WTC11 (cell line): ENCODE results near the gene PRKCB. TPM values are rescaled to one million over a fixed set of nuclear protein-coding genes. Genes with fewer than 3 reads are reported as not detected.

Experiments
- ATAC-seq: fragments of 200-7000 bp; cut with Tn5 transposase; 2 replicates; pipeline ENCODE4 v1.10.0; 2021; ENCODE audit warnings: mild to moderate bottlenecking, moderate library complexity
- CTCF ChIA-PET: fragments of 300-600 bp; sonication (Branson Sonifier 250); formaldehyde crosslinking; loops from one replicate; lab custom pipeline; 2021; ENCODE audit warnings: antibody characterized with exemption; lab: Charles Lee
- POLR2A ChIA-PET: fragments of 350-600 bp; sonication (Branson Sonifier 250); formaldehyde crosslinking; loops from one replicate; lab custom pipeline; 2021; ENCODE audit warnings: antibody characterized with exemption; lab: Charles Lee
- DNase-seq: peaks from one replicate; pipeline ENCODE4 v3.0.0; 2021; ENCODE audit warnings: low spot score
- H3K27ac Mint-ChIP-seq: 2 replicates; pipeline ENCODE4 v1.8.0; 2021; ENCODE audit warnings: mixed read lengths
- H3K27me3 Mint-ChIP-seq: 2 replicates; pipeline ENCODE4 v1.8.0; 2021; ENCODE audit warnings: low read depth, mild to moderate bottlenecking, moderate library complexity, mixed read lengths
- H3K36me3 Mint-ChIP-seq: 2 replicates; pipeline ENCODE4 v1.8.0; 2021; ENCODE audit warnings: mixed read lengths
- H3K4me1 Mint-ChIP-seq: 2 replicates; pipeline ENCODE4 v1.8.0; 2022; ENCODE audit warnings: mixed read lengths
- H3K4me3 Mint-ChIP-seq: 2 replicates; pipeline ENCODE4 v1.8.0; 2021; ENCODE audit warnings: mild to moderate bottlenecking, moderate library complexity, mixed read lengths
- H3K9me3 Mint-ChIP-seq: 2 replicates; pipeline ENCODE4 v1.8.0; 2021; ENCODE audit warnings: mixed read lengths
- CREB1 ChIP-seq: sonication (generic); formaldehyde crosslinking; IDR thresholded peaks from 2 replicates; pipeline ENCODE4 v1.8.0; 2023; ENCODE audit warnings: mild to moderate bottlenecking, missing genetic modification reagents
- CTCF ChIP-seq: fragments of 200-600 bp; IDR thresholded peaks from 2 replicates; pipeline ENCODE4 v1.8.0; 2022; ENCODE audit warnings: antibody characterized with exemption
- E2F1 ChIP-seq: sonication (generic); formaldehyde crosslinking; IDR thresholded peaks from 2 replicates; pipeline ENCODE4 v1.8.0; 2022; ENCODE audit warnings: mild to moderate bottlenecking, missing genetic modification reagents
- MXD4 ChIP-seq: fragments of 250-450 bp; sonication (Bioruptor Pico); IDR thresholded peaks from 2 replicates; pipeline ENCODE4 v1.8.0; 2021; ENCODE audit warnings: mild to moderate bottlenecking, moderate library complexity, borderline replicate concordance
- NFATC4 ChIP-seq: fragments of 250-450 bp; sonication (Bioruptor Pico); IDR thresholded peaks from 2 replicates; pipeline ENCODE4 v1.9.0; 2021; ENCODE audit warnings: mild to moderate bottlenecking
- NR2C2 ChIP-seq: sonication (generic); formaldehyde crosslinking; IDR thresholded peaks from 2 replicates; pipeline ENCODE4 v1.8.0; 2022; ENCODE audit warnings: mild to moderate bottlenecking, missing genetic modification reagents
- OVOL2 ChIP-seq: fragments of 250-450 bp; sonication (Bioruptor Pico); IDR thresholded peaks from 2 replicates; pipeline ENCODE4 v1.9.0; 2021; ENCODE audit warnings: mild to moderate bottlenecking, borderline replicate concordance
- SMAD3 ChIP-seq: sonication (generic); formaldehyde crosslinking; IDR thresholded peaks from 2 replicates; pipeline ENCODE4 v1.8.0; 2022; ENCODE audit warnings: missing genetic modification reagents, mild to moderate bottlenecking, borderline replicate concordance
- SMAD4 ChIP-seq: sonication (generic); formaldehyde crosslinking; IDR thresholded peaks from 2 replicates; pipeline ENCODE4 v1.8.0; 2022; ENCODE audit warnings: mild to moderate bottlenecking, missing genetic modification reagents
- SP1 ChIP-seq: sonication (generic); formaldehyde crosslinking; conservative IDR thresholded peaks from 2 replicates; pipeline ENCODE4 v1.8.1; 2022; ENCODE audit warnings: missing genetic modification reagents
- TEAD1 ChIP-seq: sonication (generic); formaldehyde crosslinking; IDR thresholded peaks from 2 replicates; pipeline ENCODE4 v1.8.0; 2022; ENCODE audit warnings: mild to moderate bottlenecking, missing genetic modification reagents
- USF1 ChIP-seq: sonication (generic); formaldehyde crosslinking; IDR thresholded peaks from 2 replicates; pipeline ENCODE4 v1.8.0; 2022; ENCODE audit warnings: mild to moderate bottlenecking, missing genetic modification reagents
- ZNF512 ChIP-seq: sonication (generic); formaldehyde crosslinking; IDR thresholded peaks from 2 replicates; pipeline ENCODE4 v1.8.1; 2022; ENCODE audit warnings: missing genetic modification reagents, borderline replicate concordance
- total RNA-seq: library from RNA; stranded (reverse); gene quantifications from 3 replicates; pipeline ENCODE4 v1.2.3, GENCODE V29; 2021
- TF ChIP-seq, protein P1 (sequence below): sonication (generic); formaldehyde crosslinking; IDR thresholded peaks from 2 replicates; pipeline ENCODE4 v1.8.1; 2023; ENCODE audit warnings: mild to moderate bottlenecking, missing genetic modification reagents, moderate library complexity
- TF ChIP-seq, protein P2 (sequence below): sonication (generic); formaldehyde crosslinking; conservative IDR thresholded peaks from 2 replicates; pipeline ENCODE4 v1.8.1; 2023; ENCODE audit warnings: mild to moderate bottlenecking, low read depth, missing genetic modification reagents, moderate library complexity
- TF ChIP-seq, protein P3 (sequence below): fragments of 250-450 bp; sonication (Bioruptor Pico); IDR thresholded peaks from 2 replicates; pipeline ENCODE4 v1.9.0; 2021; ENCODE audit warnings: mild to moderate bottlenecking
- TF ChIP-seq, protein P4 (sequence below): sonication (generic); formaldehyde crosslinking; IDR thresholded peaks from 2 replicates; pipeline ENCODE4 v1.8.0; 2022; ENCODE audit warnings: mild to moderate bottlenecking, missing genetic modification reagents
- TF ChIP-seq, protein P5 (sequence below): sonication (generic); formaldehyde crosslinking; IDR thresholded peaks from 2 replicates; pipeline ENCODE4 v1.8.1; 2023; ENCODE audit warnings: mild to moderate bottlenecking, missing genetic modification reagents, borderline replicate concordance
- TF ChIP-seq, protein P6 (sequence below): sonication (generic); formaldehyde crosslinking; IDR thresholded peaks from 2 replicates; pipeline ENCODE4 v1.8.1; 2022; ENCODE audit warnings: low read depth, mild to moderate bottlenecking, moderate library complexity, missing genetic modification reagents, borderline replicate concordance
- TF ChIP-seq, protein P7 (sequence below): sonication (generic); formaldehyde crosslinking; conservative IDR thresholded peaks from 2 replicates; pipeline ENCODE4 v1.8.1; 2022; ENCODE audit warnings: mild to moderate bottlenecking, missing genetic modification reagents

PRKCB gene
- total RNA-seq, 1 experiment from 2014 or later = 6.9 TPM

DNA sequence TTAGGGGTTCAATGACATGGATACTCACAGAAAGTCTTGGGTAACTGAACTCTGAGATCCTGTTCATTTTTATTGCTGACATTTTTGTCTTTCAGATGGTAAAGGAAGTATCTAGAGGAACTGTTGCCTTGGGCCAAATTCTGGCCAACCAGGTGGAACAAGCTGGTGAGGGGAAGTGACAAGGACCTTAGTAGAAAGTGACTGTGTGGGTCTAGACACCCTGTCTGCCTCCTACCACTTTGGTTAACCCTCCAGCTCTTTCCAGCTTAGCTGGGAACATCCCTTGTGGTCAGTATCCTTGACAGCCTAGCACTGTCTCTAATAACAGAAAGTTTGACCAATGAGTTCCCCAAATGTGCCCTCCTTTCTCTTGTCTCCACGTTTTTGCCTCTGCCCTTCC, 28.8 kb upstream of the PRKCB start (continued):
- TF ChIP-seq, protein P1, sequence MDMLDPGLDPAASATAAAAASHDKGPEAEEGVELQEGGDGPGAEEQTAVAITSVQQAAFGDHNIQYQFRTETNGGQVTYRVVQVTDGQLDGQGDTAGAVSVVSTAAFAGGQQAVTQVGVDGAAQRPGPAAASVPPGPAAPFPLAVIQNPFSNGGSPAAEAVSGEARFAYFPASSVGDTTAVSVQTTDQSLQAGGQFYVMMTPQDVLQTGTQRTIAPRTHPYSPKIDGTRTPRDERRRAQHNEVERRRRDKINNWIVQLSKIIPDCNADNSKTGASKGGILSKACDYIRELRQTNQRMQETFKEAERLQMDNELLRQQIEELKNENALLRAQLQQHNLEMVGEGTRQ (CRISPR knock-in tag) = no peak
- TF ChIP-seq USF1 (CRISPR knock-in tag) = no peak
- TF ChIP-seq, protein P2, sequence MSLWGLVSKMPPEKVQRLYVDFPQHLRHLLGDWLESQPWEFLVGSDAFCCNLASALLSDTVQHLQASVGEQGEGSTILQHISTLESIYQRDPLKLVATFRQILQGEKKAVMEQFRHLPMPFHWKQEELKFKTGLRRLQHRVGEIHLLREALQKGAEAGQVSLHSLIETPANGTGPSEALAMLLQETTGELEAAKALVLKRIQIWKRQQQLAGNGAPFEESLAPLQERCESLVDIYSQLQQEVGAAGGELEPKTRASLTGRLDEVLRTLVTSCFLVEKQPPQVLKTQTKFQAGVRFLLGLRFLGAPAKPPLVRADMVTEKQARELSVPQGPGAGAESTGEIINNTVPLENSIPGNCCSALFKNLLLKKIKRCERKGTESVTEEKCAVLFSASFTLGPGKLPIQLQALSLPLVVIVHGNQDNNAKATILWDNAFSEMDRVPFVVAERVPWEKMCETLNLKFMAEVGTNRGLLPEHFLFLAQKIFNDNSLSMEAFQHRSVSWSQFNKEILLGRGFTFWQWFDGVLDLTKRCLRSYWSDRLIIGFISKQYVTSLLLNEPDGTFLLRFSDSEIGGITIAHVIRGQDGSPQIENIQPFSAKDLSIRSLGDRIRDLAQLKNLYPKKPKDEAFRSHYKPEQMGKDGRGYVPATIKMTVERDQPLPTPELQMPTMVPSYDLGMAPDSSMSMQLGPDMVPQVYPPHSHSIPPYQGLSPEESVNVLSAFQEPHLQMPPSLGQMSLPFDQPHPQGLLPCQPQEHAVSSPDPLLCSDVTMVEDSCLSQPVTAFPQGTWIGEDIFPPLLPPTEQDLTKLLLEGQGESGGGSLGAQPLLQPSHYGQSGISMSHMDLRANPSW = no peak

DNA sequence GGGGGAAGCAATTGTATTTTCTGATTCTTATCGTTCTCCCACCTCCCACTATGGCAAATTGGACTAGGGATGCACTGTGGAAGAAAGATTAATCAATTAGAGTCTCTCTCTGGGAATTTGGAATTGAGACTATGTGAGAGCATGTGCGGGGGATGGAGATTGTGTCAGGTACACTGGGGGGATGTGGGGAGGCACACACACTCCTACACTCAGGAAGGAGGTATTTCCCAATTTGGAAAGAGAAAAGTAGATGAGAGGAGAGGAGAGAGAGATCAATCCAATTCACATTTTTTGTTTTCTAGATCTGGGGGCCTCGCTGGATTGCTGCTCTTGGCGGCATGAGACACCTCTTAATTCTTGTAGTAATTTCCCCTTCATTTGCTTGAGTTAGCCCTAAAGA, 14.3 kb upstream of the PRKCB start:
- Mint-ChIP-seq H3K27ac (no peak overlapping the region), H3K4me1 (no peaks in the 10 kb centered on the region), H3K36me3 (no peaks in the 10 kb centered on the region), H3K4me3 (no peak overlapping the region), H3K27me3 (peaks cover 23% of the 10 kb centered on the region), H3K9me3 (peaks cover 7% of the 10 kb centered on the region; the same call in 1 of the 2 replicates)
- no peak for ATAC-seq
- ChIA-PET CTCF (interaction anchor here (2.6 kb wide), 1 partner anchor 189 kb away, joined by 9 read pairs; no protein-coding TSS in a partner anchor), POLR2A (no interaction called here)
- no peak for DNase-seq
- TF ChIP-seq SP1 (CRISPR knock-in tag) (no peak), NFATC4 (CRISPR knock-in tag) (no peak), SMAD4 (CRISPR knock-in tag) (no peak), E2F1 (CRISPR knock-in tag) (no peak), ZNF512 (no peak), MXD4 (no peak), OVOL2 (CRISPR knock-in tag) (no peak), TEAD1 (CRISPR knock-in tag) (no peak), SMAD3 (CRISPR knock-in tag) (no peak), CTCF (no peak), NR2C2 (CRISPR knock-in tag) (no peak), CREB1 (CRISPR knock-in tag) (no peak)
- TF ChIP-seq, protein P3, sequence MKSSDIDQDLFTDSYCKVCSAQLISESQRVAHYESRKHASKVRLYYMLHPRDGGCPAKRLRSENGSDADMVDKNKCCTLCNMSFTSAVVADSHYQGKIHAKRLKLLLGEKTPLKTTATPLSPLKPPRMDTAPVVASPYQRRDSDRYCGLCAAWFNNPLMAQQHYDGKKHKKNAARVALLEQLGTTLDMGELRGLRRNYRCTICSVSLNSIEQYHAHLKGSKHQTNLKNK = no peak
- TF ChIP-seq, protein P4, sequence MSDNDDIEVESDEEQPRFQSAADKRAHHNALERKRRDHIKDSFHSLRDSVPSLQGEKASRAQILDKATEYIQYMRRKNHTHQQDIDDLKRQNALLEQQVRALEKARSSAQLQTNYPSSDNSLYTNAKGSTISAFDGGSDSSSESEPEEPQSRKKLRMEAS (CRISPR knock-in tag) = no peak
- TF ChIP-seq, protein P5, sequence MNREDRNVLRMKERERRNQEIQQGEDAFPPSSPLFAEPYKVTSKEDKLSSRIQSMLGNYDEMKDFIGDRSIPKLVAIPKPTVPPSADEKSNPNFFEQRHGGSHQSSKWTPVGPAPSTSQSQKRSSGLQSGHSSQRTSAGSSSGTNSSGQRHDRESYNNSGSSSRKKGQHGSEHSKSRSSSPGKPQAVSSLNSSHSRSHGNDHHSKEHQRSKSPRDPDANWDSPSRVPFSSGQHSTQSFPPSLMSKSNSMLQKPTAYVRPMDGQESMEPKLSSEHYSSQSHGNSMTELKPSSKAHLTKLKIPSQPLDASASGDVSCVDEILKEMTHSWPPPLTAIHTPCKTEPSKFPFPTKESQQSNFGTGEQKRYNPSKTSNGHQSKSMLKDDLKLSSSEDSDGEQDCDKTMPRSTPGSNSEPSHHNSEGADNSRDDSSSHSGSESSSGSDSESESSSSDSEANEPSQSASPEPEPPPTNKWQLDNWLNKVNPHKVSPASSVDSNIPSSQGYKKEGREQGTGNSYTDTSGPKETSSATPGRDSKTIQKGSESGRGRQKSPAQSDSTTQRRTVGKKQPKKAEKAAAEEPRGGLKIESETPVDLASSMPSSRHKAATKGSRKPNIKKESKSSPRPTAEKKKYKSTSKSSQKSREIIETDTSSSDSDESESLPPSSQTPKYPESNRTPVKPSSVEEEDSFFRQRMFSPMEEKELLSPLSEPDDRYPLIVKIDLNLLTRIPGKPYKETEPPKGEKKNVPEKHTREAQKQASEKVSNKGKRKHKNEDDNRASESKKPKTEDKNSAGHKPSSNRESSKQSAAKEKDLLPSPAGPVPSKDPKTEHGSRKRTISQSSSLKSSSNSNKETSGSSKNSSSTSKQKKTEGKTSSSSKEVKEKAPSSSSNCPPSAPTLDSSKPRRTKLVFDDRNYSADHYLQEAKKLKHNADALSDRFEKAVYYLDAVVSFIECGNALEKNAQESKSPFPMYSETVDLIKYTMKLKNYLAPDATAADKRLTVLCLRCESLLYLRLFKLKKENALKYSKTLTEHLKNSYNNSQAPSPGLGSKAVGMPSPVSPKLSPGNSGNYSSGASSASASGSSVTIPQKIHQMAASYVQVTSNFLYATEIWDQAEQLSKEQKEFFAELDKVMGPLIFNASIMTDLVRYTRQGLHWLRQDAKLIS (CRISPR knock-in tag) = no peak
- TF ChIP-seq, protein P6, sequence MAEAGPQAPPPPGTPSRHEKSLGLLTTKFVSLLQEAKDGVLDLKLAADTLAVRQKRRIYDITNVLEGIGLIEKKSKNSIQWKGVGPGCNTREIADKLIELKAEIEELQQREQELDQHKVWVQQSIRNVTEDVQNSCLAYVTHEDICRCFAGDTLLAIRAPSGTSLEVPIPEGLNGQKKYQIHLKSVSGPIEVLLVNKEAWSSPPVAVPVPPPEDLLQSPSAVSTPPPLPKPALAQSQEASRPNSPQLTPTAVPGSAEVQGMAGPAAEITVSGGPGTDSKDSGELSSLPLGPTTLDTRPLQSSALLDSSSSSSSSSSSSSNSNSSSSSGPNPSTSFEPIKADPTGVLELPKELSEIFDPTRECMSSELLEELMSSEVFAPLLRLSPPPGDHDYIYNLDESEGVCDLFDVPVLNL (CRISPR knock-in tag) = no peak
- TF ChIP-seq, protein P7, sequence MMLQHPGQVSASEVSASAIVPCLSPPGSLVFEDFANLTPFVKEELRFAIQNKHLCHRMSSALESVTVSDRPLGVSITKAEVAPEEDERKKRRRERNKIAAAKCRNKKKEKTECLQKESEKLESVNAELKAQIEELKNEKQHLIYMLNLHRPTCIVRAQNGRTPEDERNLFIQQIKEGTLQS (CRISPR knock-in tag) = no peak
